Measurements from ENCODE around the gene ZNF534.
"Not testable (repeated sequence)": the region's sequence is repeated elsewhere in the genome, so short reads cannot be mapped to it uniquely, and the experiment has no call there.

- TF ChIP-seq ZNF660, PRDM4, ZNF580 (tag by site-specific recombination; IDR thresholded peaks at IDR 0.05): not testable (repeated sequence)
- TF ChIP-seq, protein P1, sequence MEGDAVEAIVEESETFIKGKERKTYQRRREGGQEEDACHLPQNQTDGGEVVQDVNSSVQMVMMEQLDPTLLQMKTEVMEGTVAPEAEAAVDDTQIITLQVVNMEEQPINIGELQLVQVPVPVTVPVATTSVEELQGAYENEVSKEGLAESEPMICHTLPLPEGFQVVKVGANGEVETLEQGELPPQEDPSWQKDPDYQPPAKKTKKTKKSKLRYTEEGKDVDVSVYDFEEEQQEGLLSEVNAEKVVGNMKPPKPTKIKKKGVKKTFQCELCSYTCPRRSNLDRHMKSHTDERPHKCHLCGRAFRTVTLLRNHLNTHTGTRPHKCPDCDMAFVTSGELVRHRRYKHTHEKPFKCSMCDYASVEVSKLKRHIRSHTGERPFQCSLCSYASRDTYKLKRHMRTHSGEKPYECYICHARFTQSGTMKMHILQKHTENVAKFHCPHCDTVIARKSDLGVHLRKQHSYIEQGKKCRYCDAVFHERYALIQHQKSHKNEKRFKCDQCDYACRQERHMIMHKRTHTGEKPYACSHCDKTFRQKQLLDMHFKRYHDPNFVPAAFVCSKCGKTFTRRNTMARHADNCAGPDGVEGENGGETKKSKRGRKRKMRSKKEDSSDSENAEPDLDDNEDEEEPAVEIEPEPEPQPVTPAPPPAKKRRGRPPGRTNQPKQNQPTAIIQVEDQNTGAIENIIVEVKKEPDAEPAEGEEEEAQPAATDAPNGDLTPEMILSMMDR (tag by site-specific recombination; IDR thresholded peaks at IDR 0.05): not testable (repeated sequence)
Observed at GRCh38 chr19:52500991-52501390, 72.0 kb downstream of the ZNF534 start.
